Nephron (organoid): ENCODE results near the gene TRIM10.

Source experiments
- H3K27ac Mint-ChIP-seq, 3 experiments: 2 replicates each; pipeline ENCODE4 v1.8.0; 2020; ENCODE audit warnings: mixed read lengths in 3 of 3, mild to moderate bottlenecking in 2 of 3, moderate library complexity in 1 of 3
- H3K27me3 Mint-ChIP-seq: 2 replicates; pipeline ENCODE4 v1.8.0; 2021; ENCODE audit warnings: low read depth, mild to moderate bottlenecking, moderate library complexity, mixed read lengths
- H3K36me3 Mint-ChIP-seq: 2 replicates; pipeline ENCODE4 v1.8.0; 2020; ENCODE audit warnings: low read depth, mixed read lengths
- H3K4me1 Mint-ChIP-seq: 2 replicates; pipeline ENCODE4 v1.8.0; 2020; ENCODE audit warnings: mixed read lengths
- H3K4me3 Mint-ChIP-seq, 3 experiments: 2 replicates each; pipeline ENCODE4 v1.8.0; 2020; ENCODE audit warnings: mild to moderate bottlenecking in 3 of 3, mixed read lengths in 3 of 3, moderate library complexity in 2 of 3
- H3K9me3 Mint-ChIP-seq: 2 replicates; pipeline ENCODE4 v1.8.0; 2020; ENCODE audit warnings: mixed read lengths
- CTCF ChIP-seq, 3 experiments: fragments of 200-600 bp; sonication (generic); IDR thresholded peaks; one replicate each; pipeline ENCODE4 v1.5.0; 2021; ENCODE audit warnings: antibody characterized with exemption in 3 of 3; ENCODE audit not compliant: unreplicated experiment in 3 of 3

TRIM10 gene

GRCh38 chr6:30157581-30157980 lies 3.4 kb downstream of the TRIM10 start:
- Mint-ChIP-seq H3K9me3 (no peaks in the 10 kb centered on the region), H3K4me1 (peaks cover 16% of the 10 kb centered on the region), H3K4me3 (no peak overlapping the region), H3K36me3 (no peaks in the 10 kb centered on the region), H3K27me3 (peaks cover 21% of the 10 kb centered on the region), H3K27ac (no peak overlapping the region)
- TF ChIP-seq CTCF (IDR thresholded peaks at IDR 0.05; ENCODE audit: unreplicated experiment in 3 of 3), result no peak

- Mint-ChIP-seq H3K36me3 (no peaks in the 10 kb centered on the region), H3K4me1 (peaks cover 16% of the 10 kb centered on the region), H3K9me3 (no peaks in the 10 kb centered on the region), H3K4me3 (no peak overlapping the region), H3K27me3 (peaks cover 21% of the 10 kb centered on the region), H3K27ac (peak overlapping the region in 1 of 3 experiments; percentile 30)
- no peak for TF ChIP-seq CTCF (IDR thresholded peaks at IDR 0.05; ENCODE audit: unreplicated experiment in 3 of 3)
Measured at GRCh38 chr6:30156774-30157173, 4.2 kb downstream of the TRIM10 start.

GRCh38 chr6:30156262-30156599 lies 4.8 kb downstream of the TRIM10 start:
- Mint-ChIP-seq H3K4me3 (peak overlapping the region in 1 of 3 experiments; percentile 26), H3K27ac (peak overlapping the region; percentile 72 to 82 (median 76)), H3K4me1 (peaks cover 16% of the 10 kb centered on the region), H3K27me3 (peaks cover 21% of the 10 kb centered on the region), H3K9me3 (no peaks in the 10 kb centered on the region), H3K36me3 (no peaks in the 10 kb centered on the region)
- no peak for TF ChIP-seq CTCF (IDR thresholded peaks at IDR 0.05; ENCODE audit: unreplicated experiment in 3 of 3)

GRCh38 chr6:30155520-30156261 lies 5.3 kb downstream of the TRIM10 start:
- H3K4me3 Mint-ChIP-seq, result no peak overlapping the region
- H3K27me3 Mint-ChIP-seq, result peaks cover 21% of the 10 kb centered on the region
- no peaks in the 10 kb centered on the region for H3K36me3 Mint-ChIP-seq
- H3K27ac Mint-ChIP-seq, result peak overlapping the region; percentile 72 to 82 (median 76)
- H3K9me3 Mint-ChIP-seq, result no peaks in the 10 kb centered on the region
- H3K4me1 Mint-ChIP-seq, result peaks cover 16% of the 10 kb centered on the region
- no peak for TF ChIP-seq CTCF (IDR thresholded peaks at IDR 0.05; ENCODE audit: unreplicated experiment in 3 of 3)

GRCh38 chr6:30154709-30155519 lies 6.1 kb downstream of the TRIM10 start:
- Mint-ChIP-seq H3K4me3 (no peak overlapping the region), H3K4me1 (peaks cover 16% of the 10 kb centered on the region), H3K9me3 (peaks cover 2% of the 10 kb centered on the region), H3K36me3 (no peaks in the 10 kb centered on the region), H3K27ac (peak overlapping the region; percentile 35 to 76 (median 64)), H3K27me3 (peaks cover 19% of the 10 kb centered on the region)
- no peak for TF ChIP-seq CTCF (IDR thresholded peaks at IDR 0.05; ENCODE audit: unreplicated experiment in 3 of 3)
